ENCODE data around the gene ZNF627.
"Not testable (repeated sequence)": the region's sequence is repeated elsewhere in the genome, so short reads cannot be mapped to it uniquely, and the experiment has no call there.

The ZNF627 gene

DNA sequence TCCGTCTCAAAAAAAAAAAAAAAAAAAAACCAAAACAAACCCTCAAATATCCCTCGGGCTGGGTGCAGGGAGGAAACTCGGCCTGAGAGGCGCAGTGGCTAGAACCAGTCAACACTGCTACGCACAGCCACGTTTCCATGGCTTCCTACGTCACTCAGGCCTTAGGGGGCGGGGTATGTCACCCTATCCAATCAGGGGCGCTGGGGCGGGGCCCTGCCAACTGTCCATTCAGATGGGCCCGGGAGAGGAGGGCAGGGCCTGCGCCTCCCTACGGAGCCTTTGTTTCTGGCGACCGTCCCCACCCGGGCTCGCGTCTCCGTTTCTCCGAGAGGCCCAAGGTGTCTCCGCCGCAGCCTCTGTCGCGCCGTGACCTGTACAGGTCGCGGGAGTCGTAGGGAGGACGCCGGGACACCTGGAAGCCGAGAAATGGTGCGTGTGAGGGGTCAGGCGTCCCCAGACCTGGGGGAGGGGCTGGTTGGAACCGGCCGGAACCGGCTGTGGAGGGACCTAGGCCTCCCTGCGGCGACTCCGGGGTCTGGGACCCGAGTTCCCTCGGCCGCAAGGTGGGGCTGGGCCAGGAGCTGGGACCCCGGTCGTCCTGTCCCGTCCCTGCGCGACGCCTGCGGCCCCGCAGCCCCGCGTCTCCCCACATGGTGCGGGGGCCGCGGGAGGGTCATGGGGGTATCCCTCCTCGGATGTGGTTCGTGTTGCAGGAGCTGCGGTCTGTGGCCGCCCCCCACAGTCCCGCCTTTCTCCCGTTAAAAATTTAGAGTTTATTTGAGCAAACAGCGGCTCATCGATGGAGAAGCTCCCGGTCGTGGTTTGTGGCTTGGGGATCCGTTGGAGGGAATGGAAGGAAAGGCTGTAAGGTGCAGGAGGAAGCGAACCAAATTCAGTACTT, at the start of gene ZNF627:
ZNF627 (plus strand) TSS at position 282 of the 901 bp plus-strand sequence; CDS start at position 427, 145 bp downstream.
- DNase-seq (ENCODE audit: low spot score): peak; percentile 99

DNA sequence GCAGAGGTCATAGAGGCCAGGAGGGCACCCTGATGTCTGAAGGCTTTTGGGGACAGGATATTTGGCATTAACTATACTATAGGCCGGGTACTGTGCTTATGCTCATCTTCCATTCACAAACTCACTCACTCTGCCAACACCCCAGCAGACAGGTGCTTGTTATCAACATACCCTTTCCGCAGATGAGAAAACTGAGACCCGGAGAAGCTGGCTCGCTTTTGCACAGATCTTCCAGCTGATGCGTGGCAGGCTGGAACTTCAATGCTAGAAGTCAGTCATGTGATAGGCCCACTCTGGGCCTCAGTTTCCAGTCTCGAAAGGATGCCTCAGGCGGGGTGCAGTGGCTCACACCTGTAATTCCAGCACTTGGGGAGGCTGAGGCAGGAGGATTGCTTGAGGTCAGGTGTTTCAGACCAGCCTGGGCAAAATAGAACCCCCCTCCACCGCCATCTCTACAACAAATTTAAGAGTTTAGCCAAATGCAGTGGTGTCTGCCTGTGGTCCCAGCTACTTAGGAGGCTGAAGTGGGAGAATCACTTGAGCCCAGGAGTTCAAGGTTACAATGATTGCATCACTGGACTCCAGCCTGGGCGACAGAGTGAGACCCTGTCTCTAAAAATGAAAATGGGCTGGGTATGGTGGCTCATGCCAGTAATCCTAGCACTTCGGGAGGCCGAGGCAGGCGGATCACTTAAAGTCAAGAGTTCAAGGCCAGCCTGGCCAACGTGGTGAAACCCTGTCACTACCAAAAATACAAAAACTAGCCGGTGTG, 49.2 kb upstream of the ZNF627 start:
- DNase-seq (ENCODE audit: low spot score): no peak

DNA sequence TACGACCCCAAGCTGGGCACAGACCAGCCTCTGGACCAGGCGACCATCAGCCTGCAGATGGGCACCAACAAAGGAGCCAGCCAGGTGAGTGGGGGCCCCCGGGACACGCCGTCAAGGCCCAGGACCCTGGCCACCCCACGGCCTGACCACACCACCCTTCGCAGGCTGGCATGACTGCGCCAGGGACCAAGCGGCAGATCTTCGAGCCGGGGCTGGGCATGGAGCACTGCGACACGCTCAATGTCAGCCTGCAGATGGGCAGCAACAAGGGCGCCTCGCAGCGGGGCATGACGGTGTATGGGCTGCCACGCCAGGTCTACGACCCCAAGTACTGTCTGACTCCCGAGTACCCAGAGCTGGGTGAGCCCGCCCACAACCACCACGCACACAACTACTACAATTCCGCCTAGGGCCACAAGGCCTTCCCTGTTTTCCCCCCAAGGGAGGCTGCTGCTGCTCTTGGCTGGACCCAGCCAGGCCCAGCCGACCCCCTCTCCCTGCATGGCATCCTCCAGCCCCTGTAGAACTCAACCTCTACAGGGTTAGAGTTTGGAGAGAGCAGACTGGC, 47.8 kb upstream of the ZNF627 start:
- DNase-seq (ENCODE audit: low spot score): no peak

DNA sequence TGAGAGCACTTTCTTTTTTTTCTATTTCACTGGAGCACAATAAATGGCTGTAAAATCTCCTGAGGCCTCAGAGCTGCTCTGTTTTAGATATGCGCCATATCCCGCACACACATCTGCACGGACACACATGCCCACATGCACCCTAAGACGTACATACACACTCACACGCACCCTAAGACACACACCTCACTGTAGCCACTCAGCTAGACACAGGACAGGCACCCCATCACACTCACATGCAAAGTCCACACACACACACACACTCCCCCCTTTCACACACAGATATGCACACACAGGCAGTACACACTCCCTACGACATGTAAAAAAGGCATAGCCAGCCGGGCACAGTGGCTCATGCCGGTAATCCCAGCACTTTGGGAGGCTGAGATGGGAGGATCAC, 47.0 kb upstream of the ZNF627 start:
- DNase-seq (ENCODE audit: low spot score): no peak

DNA sequence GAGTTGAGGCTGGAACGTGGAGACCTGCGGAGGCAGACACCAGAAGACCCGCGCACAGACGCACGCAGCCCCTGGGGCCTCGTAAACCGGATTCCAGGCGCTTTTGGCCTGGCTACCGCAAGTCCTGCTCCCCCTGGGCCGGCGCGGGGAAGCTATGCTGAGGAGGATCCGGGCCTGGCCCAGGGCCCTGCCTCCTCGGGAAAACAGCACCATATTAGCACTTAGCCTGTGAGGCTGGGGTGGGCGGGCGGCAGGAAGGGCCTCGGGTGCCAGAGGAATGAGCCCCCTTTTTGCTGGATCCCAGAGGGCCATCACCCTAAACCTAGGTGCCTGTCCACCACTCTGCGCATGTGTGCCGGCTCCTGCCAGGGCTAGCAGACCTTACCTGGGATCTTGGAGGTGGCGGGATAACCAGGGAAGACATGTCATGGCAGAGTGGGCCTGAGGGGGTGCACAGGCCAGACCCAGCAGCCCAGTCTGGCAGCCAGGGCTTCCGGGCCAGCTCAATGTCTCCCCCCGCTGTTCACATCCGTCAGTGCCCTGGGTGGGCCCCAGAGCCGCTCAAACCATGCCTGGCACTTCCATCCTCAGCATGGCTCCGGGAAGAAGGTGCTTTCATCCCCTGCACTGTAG, 45.6 kb upstream of the ZNF627 start:
- no peak for DNase-seq (ENCODE audit: low spot score)

DNA sequence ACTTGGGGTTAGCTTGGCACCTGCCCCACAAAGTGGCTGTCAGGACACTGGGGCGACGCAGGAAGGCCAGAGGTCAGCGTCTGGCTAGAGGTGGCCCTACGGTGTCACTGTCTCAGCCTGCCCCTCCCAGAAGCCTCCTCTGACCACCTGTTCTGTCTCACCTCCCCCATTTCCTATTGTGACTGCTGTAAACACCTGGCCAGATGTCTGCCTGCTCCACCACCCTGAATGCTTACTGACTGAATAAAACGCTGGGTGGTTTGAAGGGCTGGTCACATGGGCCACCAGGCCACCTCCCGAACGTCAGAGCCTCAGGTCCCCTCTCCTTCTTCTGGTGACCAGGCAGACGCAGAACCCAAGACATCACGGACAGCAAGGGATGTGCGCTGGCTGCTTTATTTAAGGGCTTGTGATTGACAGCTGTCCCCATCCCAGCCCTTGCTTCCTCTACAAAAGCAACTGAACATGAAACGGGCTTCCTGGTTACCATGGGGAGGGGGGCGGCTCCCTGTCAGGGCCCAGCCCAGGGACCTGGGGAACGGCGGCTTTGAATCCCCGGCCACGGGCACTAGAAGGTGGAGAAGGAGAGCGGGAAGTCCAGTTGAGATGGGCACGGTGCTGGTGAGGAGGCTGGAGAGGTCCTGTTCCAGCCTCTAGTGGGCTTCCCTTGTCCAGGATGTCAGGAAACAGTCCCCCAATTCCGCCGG, 44.5 kb upstream of the ZNF627 start:
- no peak for DNase-seq (ENCODE audit: low spot score)

DNA sequence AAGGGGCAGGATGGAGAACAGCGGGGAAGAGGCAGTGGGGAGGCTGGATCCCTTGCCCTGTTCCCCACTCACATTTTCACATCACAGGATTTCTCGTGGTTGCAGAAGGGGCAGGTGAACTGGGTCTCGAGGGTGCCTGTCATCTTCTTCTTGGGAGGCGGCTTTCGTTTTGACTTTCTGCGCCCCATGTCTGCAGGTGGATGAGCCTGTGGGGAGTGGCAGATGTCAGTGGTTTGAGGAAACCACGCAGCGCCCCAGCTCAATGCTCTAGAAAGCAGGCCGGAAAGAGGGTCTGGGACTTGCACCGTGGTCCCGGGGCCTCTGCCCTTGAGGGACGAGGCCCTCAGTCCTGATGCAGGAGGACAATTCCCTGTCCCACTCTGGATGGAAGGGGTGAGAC, 43.1 kb upstream of the ZNF627 start:
- no peak for DNase-seq (ENCODE audit: low spot score)

DNA sequence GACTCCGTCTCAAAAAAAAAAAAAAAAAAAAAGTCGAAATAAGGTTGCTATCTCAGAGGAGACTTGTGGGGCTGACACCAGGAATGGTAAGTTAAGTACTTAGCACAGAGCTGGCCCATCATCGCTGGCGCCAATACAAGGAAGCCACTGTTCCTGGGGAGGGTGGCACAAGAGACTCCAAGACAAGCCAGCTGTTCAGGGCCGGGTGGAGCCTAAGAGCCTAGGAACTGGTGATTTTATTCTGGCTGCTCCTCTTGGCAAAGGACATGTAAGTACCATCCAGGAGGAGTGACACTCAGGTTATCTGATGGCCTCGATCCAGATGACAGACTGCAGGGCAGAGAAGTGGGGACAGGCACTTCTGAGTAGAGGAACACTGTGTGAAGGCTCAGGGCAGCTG, 42.0 kb upstream of the ZNF627 start:
- peak; percentile 44 for DNase-seq (ENCODE audit: low spot score)

DNA sequence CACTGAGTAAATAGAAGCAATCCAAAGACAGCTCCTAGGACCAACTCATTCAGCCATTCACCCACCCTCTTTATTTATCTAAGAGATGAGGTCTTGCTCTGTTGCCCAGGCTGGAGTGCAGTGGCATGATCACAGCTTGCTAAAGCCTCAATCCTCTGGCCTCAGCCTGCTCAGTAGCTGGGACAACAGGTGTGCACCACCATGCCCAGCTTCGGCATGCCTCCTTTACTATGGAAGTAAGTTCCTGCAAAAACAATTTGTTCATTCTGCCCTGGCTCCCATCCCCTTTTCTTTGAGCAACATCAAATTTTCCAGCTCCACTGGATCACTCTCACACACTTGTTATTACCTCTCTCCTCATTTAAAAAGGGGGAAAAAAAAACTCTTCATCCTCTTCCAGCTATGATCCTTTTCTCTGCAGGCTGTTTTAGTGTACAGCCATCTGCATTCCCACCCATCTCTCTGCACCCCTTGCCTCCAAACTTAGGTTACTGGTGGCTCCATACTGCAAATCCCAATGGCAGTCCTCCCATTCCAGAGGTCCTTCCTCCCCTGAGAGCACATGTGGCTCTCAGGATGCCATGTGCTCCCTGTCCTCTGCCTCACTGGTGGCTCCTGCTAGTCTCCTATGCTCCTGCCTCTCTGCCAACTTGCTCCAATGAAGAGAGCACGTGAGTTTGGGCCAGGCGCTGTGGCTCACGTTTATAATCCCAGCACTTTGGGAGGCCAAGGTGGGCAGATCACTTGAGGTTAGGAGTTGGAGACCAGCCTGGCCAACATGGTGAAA, 40.5 kb upstream of the ZNF627 start:
- DNase-seq (ENCODE audit: low spot score): no peak

DNA sequence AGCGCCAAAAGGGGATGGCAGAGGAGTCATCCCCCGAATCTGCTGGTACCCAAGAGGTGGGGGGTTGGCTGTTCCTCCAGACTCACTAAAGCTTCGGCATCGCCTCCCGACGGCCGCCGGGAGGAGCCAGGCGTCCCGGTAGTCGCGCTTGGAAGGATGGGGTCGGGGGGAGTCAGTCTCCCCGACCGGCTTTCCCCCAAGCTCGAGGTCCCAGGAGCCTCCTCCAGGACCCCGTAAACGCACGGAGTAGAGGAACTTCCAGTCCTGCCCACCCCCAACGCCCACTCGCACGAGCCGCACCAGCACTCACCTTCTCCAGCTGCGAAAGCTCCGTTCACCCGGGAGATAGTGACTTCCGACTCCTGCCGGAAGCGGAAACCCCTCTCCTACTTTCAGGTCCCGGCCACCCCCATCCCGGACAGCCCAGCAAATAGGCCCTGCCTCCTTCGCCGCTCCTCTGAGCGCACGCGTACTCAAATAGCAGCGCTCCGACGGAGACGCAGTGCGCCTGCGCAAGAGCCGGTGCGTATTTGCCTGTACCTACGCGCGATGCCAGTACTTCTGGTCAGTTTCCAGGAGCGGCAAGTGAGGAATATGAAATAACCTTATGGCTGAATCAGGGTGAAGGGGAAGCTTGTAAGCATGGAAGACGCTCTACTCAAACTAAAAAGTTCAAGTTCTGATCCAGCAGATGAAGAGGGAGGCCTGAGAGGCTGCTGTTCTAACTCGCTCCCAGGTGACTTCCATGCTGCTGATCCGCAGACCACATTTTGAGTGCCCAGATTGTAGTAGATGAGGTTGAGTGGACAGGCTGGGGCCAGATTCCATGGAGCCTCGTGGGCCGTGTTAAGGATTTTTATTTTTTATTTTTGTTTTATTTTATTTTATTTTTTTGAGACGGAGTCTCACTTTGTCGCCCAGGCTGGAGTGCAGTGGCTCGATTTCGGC, 38.1 kb upstream of the ZNF627 start, which contains the start of gene ELOF1:
ELOF1 (minus strand) TSS at position 350 of the 948 bp plus-strand sequence. CDS start 4,883 bp downstream, outside the sequence.
- peak; percentile 99 for DNase-seq (ENCODE audit: low spot score)

DNA sequence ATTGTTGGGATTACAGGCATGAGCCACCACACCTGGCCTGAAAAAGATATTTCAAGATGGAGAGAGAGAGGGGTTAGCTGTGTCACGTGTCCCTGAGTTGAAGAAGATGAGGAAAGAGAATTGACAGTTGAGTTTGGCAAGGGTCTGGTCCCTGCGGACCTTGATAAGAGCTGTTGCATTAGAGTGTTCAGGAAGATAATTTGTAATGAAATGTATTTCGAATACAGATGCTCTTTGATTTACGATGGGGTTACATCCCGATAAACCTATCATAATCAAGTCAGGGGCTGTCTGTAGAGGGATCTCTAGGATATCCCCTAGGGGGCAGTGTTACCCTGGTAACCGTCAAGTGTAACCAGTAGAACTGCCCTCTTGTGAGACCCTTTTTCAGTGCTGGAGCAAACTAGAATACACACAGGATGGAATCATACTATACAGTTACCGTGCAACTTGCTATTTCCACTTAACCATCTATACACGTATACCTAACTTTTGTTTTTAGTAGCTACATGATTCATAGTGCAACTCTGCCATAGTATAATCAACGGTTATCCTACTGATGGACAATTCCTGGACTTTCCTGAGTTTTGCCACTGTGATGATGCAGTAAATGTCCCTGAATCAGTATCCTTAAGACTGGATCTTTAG, 36.8 kb upstream of the ZNF627 start:
- DNase-seq (ENCODE audit: low spot score): peak; percentile 78

DNA sequence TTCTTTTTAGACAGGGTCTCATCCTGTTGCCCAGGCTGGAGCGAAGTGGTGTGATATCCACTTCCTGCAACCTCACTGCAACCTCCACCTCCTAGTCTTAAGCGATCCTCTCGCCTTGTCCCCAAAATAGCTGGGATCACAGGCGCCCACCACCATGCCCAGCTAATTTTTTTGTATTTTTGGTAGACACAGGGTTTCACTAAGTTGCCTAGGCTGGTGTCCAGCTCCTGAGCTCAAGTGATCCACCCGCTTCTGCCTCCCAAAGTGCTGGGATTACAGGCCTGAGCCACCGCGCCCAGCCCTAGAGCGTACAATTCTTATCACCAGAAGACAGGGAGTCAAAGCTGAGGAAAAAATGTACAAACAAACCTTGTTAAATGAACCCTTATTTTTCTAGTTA, 33.8 kb upstream of the ZNF627 start:
- DNase-seq (ENCODE audit: low spot score): no peak

DNA sequence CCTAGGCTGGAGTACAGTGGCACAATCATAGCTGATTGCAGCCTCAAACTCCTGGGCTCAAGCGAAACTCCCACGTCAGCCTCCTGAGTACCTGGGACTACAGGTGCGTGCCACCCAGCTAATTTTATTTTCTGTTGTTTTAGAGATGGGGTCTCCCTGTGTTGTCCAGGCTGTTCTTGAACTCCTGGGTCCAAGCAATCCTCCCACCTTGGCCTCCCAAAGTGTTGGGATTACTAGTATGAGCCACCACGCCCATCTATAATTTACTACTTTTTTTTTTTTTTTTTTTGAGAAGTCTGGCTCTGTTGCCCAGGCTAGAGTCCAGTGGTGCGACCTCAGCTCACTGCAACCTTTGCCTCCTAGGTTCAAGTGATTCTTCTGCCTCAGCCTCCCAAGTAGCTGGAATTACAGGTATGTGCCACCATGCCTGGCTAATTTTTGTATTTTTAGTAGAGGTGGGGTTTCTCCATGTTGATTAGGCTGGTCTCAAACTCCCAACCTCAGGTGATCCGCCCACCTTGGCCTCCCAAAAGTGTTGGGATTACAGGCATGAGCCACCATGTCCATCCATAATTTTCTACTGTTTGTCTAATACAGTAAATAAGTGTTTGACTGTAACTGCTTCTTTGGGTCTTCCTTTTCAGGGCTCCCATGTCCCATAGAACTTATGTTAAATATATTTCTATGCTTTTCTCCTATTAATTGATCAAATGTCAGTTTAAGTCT, 33.0 kb upstream of the ZNF627 start:
- DNase-seq (ENCODE audit: low spot score): not testable (repeated sequence)

DNA sequence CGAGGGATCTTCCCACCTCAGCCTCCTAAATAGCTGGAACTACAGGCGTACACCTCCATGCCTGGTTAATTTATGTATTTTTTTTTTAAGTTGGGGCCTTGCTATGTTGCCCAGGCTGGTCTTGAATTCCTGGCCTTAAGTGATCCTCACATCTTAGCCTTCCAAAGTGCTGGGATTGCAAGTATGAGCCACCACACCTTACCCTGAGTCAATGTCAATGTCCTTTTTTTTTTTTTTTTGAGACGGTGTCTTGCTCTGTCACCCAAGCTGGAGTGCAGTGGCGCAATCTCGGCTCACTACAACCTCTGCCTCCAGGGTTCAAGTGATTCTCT, 31.7 kb upstream of the ZNF627 start:
- DNase-seq (ENCODE audit: low spot score): not testable (repeated sequence)

DNA sequence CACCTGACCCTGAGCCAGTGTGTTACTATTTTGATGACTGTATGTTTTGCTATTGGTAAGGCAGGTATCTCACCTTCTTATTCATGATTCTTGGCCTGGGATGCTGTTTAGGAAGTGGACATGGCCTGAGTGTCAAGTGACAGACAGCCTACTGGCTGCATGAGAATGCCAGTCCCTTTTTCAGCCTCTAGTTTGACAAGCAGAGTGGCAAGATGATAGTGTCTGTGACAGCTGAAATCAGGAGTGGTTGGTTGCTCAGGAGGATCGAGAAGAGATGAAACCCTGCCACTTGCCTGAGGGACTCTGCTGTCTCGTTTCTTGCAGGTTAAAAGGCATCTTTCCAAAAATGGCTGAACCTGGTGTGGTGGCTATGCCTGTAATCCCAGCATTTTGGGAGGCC, 31.1 kb upstream of the ZNF627 start:
- DNase-seq (ENCODE audit: low spot score): no peak

DNA sequence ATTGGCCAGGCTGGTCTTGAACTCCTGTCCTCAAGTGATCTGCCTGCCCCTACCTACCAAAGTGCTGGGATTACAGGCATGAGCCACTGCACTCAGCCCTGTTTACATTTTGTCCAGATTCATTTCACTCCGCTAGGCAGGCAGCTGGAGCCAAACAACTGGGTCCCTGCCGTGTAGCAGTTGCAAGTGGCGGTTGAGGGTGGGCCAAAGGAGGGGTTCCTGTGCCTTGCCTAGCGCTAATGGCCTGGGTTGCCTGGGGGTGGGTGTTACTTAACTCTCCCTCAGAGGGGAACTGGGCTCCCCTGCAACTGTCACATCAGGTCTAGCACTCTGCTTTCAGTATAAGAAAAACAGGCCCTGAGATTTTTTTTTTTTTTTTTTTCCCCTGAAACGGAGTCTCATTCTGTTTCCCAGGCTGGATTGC, 27.2 kb upstream of the ZNF627 start:
- DNase-seq (ENCODE audit: low spot score): no peak

DNA sequence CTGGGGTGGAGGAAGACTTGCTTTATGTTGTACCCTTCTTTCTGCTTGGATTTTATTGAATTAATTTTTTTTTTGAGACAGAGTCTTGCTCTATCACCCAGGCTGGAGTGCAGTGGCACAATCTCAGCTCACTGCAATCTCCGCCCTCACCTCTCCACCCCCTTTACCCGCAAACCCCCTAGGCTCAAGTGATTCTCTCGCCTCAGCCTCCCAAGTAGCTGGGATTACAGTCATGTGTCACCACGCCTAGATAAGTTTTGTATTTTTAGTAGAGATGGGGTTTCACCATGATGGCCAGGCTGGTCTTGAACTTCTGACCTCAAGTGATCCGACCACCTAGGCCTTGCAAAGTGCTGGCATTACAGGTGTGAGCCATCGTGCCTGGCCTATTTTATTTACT, 23.9 kb upstream of the ZNF627 start:
- DNase-seq (ENCODE audit: low spot score): not testable (repeated sequence)

DNA sequence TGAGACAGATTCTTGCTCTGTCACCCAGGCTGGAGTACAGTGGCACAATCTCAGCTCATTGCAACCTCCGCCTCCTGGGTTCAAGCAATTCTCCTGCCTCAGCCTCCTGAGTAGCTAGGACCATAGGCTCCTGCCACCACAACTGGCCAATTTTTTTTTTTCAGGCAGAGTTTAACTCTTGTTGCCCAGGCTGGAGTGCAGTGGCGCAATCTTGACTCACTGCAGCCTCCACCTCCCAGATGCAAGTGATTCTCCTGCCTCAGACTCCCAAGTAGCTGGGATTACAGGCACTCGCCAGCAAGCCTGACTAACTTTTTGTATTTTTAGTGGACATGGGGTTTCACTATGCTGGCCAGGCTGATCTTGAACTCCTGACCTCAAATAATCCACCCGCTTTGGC, 23.5 kb upstream of the ZNF627 start:
- not testable (repeated sequence) for DNase-seq (ENCODE audit: low spot score)
